DMS 273 (cell line): ENCODE results near the gene RAB39A.
"Not testable (repeated sequence)": the region's sequence is repeated elsewhere in the genome, so short reads cannot be mapped to it uniquely, and the experiment has no call there.

Source experiments
- DNase-seq: peaks from one replicate; lab custom pipeline; 2025; ENCODE audit not compliant: unreplicated experiment; lab: John Stamatoyannopoulos, UW

Gene RAB39A, protein sequence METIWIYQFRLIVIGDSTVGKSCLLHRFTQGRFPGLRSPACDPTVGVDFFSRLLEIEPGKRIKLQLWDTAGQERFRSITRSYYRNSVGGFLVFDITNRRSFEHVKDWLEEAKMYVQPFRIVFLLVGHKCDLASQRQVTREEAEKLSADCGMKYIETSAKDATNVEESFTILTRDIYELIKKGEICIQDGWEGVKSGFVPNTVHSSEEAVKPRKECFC

GRCh38 chr11:107928046-107928766, at the start of gene RAB39A:
Gene RAB39A (plus strand): TSS chr11:107928448. CDS start chr11:107928569, 121 bp downstream.
- DNase-seq, result peak; percentile 98

DNA sequence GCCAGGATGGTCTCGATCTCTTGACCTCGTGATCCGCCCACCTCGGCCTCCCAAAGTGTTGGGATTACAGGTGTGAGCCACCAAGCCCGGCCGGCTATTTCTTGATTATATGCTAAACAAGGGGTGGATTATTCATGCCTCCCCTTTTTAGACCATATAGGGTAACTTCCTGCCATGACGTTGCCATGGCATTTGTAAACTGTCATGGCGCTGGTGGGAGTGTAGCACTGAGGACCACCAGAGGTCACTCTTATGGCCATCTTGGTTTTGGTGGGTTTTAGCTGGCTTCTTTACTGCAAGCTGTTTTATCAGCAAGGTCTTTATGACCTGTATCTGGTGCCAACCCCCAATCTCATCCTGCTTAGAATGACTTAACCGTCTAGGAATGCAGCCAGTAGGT, 46.8 kb upstream of the RAB39A start:
- DNase-seq, result not testable (repeated sequence)

DNA sequence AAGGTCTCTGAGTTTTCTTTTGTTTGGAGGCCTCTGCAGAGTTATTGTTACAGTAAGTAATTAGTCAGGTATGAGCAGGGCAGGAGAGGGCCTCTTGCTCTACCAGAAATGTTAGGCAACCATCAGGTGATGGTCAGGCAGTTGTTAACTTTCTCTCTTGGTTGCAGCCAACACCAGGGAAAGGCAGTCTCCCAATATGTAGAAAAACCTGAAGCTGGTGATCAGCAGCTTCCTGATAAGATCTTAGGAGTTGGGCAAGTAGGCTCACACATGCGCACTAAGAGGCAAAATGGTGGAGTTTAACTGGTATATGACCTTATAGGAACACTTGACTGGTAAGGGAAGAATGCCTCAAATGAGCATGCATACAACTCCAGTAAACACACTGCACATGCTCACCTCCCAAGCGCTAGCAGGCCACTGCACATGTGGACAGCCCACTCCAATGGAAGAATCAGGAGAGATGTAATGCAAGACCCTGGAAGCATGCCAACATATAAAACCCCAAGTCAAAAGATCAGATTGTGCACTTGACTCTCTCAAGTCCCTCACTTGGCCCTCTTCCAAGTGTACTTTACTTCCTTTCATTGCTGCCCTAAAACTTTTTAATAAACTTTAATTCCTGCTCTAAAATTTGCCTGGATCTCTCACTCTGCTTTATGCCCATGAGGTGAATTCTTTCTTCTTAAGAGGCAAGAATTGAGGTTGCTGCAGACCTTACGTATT, 46.0 kb upstream of the RAB39A start:
- peak; percentile 1 for DNase-seq

GRCh38 chr11:107898270-107898669, 30.0 kb upstream of the RAB39A start:
- DNase-seq, result peak; percentile 62

GRCh38 chr11:107908211-107908610, 20.0 kb upstream of the RAB39A start:
- no peak for DNase-seq

DNA sequence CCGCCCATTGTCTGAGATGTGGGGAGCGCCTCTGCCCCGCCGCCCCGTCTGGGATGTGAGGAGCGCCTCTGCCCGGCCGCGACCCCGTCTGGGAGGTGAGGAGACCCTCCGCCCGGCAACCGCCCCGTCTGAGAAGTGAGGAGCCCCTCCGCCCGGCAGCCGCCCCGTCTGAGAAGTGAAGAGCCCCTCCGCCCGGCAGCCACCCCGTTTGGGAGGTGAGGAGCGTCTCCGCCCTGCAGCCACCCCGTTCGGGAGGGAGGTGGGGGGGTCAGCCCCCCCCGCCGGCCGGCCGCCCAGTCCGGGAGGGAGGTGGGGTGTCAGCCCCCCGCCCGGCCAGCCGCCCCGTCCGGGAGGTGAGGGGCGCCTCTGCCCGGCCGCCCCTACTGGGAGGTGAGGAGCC, 15.8 kb upstream of the RAB39A start:
- not testable (repeated sequence) for DNase-seq

DNA sequence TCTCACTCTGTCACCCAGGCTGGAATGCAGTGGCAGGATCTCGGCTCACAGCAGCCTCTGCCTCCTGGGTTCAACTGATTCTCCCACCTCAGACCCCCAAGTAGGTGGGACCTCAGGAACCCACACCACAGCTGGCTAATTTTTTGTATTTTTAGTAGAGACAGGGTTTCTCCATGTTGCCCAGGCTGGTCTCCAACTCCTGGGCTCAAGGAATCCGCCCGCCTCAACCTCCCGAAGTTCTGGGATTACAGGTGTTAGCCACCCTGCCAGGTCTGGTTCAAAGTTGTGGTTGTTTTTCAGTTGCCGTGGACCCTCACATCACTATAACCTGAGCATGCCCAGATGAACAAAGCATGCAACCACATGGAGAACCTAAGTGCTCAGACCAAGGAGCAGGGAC, 13.0 kb upstream of the RAB39A start:
- DNase-seq, result no peak

- DNase-seq, result peak; percentile 74
Observed at GRCh38 chr11:107916671-107917241, 11.5 kb upstream of the RAB39A start.

DNA sequence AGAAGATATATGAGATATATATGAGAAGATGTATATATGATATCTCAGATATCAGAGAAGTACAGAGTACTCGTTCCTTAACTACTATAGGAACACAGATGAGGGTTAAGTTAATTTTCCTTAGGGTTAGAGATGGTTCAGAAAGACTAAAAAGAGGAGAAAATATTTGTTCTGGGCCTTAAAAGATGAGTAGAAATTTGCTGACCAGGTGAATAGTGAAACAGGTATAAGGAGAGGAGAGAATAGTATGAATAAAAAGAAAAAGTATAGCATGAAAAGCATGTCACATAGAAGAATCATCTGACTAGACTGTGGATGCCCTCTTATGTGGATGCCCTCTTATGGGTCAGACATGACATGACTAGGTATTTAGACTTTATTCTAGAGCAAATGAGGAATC, 6.3 kb upstream of the RAB39A start:
- no peak for DNase-seq

- not testable (repeated sequence) for DNase-seq
Observed at GRCh38 chr11:107923519-107923918, 4.7 kb upstream of the RAB39A start.

DNA sequence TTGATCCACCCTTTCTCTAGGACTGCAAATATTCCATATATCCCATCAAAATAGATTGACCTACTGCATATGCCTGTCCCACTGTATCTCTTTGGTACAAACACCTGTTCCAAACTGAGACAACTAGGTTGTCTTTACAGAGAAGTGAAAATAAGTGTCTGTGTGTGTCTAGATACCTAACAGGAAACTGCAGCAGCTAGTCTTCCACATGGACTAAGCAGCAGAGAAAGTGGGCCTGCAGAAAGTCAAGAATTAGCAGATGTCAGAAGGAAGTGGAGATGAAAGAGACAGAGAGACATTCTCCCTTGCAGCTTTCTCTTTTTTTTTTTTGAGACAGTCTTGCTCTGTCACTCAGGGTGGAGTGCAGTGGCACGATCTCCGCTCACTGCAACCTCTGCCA, 3.9 kb upstream of the RAB39A start:
- DNase-seq, result no peak

GRCh38 chr11:107927559-107927958, 689 bp upstream of the RAB39A start:
- no peak for DNase-seq

DNA sequence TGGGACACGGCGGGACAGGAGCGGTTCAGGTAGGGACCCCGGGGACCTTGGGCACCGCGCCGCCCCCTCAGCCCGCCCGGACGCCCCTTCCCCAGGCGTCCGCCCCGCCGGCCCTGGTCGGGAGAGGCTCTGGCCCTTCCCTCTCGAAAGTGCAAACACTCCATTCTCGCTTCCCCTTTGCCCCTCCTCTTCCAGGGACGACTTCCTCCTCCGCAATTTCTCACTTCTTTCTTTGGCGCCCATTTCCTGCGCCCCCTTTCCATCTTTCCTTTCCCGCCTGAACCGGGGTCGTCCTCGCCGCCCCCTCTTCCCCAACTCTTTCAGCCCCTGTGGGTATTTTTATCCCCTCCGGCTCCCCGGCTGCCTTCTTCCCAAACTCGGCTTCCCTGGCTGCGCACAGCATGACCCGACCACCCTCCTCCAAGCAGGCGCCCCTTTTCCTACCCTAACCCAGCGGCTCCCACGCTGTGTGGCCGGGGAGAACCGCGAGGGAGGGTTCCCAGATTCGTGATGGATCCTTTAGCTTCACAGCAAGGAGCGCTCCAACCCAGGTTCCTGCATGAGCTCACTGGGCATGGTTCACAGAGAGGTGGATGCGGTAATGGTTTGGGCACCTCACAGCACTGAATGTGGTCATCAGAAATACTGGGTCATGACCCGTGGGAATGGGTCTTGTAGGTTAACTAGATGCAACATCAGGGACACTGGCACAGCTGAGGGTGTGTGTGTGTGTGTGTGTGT, 689 bp downstream of the RAB39A start:
- DNase-seq, result peak; percentile 73

- DNase-seq, result peak; percentile 69
Observed at GRCh38 chr11:107929611-107930200, 1.5 kb downstream of the RAB39A start.

GRCh38 chr11:107931206-107931605, 3.0 kb downstream of the RAB39A start:
- no peak for DNase-seq

DNA sequence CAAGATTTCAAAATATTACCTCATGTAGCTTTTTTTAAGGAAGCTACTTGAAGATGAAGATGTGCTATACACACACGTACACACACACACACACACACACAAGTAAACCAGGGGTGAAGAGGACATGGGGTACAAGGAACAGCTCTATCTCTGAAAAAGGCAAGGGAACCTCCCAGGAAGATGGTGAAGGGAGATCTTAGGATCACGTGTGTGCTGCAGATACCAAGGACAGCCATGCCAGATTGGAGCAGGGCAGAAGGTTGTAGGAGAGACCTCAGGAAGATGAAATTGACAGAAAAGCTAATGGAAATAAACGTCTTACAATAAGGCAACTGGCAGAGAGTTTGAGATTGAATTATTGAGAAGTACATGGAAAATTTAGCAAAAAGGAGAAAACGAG, 19.7 kb downstream of the RAB39A start:
- no peak for DNase-seq

- DNase-seq, result not testable (repeated sequence)
Observed at GRCh38 chr11:107948328-107948727, 20.1 kb downstream of the RAB39A start.

DNA sequence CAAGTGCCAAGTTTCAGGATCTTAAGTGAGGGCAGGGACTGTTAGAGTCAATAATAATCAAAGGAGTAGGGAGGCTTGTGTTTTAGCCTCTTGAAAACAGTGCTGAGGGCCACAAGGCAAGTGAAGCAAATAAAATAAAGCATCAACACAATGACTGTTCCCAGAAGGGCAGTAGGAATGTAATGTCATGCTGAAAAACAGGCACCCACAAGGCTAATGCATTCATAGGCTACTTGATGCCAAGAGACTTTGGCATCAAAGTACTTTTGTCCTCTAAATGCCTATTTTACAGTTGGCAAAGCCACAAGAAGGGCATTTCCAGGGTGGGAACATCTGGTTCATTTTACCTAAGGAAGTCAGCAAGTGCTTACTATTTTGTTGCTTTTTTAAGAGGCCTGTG, 22.9 kb downstream of the RAB39A start:
- DNase-seq, result peak; percentile 75

- DNase-seq, result no peak
Observed at GRCh38 chr11:107953446-107953845, 25.2 kb downstream of the RAB39A start.

- DNase-seq, result peak; percentile 58
Observed at GRCh38 chr11:107956543-107956942, 28.3 kb downstream of the RAB39A start.
